GM19372 (cell line): Measurements from ENCODE around the gene AP2S1.
"Not testable (repeated sequence)": the region's sequence is repeated elsewhere in the genome, so short reads cannot be mapped to it uniquely, and the experiment has no call there.

ENCODE experiments used
- ATAC-seq: cut with Tn5 transposase; IDR thresholded peaks from one replicate; pipeline ENCODE4 v1.9.1; 2021; ENCODE audit warnings: mild to moderate bottlenecking, low read depth, moderate library complexity; ENCODE audit not compliant: unreplicated experiment

AP2S1 gene

DNA sequence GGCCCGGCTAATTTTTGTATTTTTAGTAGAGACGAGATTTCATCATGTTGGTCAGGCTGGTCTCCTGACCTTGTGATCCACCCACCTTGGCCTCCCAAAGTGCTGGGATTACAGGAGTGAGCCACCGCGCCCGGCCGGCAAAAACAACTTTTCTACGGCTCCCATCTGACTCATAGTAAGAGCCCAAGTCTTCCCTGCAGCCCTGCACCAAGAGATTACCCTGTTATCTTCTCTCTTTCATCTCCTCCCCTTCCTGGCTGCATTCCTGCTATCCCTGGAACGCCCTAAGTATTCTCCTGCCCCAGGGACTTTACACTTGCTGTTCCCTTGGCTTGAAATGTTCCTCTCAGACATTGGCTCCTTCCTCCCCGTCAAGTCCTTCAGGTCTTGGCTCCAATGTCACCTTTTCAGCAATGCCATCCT is 6.6 kb downstream of the AP2S1 start:
- no peak for ATAC-seq

DNA sequence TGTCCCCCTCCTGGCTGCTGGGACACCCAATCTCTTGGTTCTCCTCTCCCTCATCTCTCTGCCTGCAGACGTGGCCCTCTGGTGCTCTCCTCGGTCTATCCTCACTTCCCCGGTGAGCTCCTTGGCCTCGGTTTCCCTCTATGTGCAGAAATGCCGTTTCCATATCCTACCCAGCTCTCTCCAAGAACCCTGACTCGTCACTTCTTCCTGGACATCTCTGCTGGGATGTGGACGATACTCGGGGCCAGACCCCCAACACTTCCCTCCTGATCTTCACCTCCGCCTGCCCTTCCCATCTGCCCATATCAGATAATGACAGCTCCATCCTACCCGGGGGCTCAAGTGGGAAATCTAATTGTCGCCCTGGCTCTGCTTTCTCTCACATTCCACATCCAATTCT is 7.9 kb downstream of the AP2S1 start:
- ATAC-seq: no peak

DNA sequence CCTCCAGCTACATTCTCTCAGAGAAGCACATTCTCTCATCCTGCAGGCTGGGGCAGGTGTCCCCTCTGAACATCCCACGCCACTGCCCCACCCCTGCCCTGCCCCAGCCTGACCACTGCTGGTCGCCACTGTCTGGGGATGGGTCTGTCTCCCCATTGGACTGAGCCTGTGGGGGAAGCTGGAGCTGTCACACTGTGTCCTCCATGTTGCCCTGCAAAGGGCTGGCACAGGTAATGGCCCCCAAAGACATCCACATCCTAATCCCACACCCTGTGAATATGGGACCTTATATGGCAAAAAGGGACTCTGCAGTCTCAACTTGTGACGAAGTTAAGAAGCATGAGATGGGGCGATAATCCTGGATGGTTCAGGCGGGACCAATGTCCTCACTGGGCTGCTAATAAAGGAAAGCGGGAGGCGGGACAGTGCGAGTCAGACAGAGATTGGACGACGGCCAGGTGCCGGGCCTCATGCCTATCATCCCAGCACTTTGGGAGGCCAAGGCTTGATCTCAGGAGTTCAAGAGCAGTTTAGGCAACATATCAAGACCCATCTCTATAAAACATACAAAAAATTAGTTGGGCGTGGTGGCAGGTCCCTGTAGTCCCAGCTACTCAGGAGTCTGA is 9.1 kb downstream of the AP2S1 start:
- ATAC-seq: no peak

DNA sequence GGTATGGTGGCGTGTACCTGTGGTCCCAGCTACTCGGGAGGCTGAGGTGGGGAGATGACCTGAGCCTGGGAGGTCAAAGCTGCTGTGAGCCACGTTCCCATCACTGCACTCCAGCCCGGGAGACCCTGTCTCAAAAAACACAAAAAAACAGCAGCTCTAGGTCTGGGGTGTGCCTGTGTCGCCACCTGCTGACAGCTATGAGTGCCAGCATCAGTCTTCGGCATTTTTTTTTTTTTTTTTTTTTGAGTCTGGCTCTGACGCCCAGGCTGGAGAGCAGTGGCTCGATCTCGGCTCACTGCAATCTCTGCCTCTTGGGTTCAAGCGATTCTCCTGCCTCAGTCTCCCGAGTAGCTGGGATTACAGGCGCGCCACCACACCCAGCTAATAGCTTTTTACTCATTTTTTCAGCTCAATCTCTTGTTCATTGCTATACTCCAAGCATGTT is 10.1 kb downstream of the AP2S1 start:
- ATAC-seq: no peak

DNA sequence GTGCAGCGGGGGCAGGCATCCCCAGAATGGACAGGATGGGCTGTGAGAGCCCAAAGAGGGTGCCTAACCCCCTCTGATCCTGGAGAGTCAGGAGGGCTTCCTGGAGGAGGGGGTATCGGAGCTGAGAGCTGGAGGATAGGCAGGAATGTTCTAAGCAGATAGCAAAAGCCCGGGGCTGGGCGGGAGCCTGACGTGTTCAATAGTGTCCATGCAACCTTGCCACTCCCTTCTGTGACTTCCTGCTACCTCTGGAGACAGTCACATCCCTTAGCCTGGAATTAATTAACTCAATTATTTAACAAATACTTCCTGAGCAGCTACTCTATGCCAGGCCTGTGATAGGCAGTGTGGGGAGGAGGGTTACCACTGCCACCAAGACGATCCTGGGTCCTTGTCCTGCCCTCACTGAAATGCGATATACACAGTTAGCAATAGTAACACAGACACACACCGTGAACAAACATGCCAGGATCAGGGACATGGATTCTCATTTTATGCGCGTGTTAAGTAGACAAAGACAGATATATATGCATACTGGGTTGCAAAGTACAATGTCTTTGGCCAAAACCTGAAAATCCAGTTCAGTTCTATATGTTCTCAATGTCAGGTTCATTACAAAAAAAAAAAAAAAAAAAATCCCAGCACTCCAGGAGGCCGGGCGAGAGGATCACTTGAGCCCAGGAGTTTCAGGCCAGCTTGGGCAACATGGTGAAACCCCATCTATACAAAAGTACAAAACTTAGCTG is 10.7 kb downstream of the AP2S1 start:
- no peak for ATAC-seq

DNA sequence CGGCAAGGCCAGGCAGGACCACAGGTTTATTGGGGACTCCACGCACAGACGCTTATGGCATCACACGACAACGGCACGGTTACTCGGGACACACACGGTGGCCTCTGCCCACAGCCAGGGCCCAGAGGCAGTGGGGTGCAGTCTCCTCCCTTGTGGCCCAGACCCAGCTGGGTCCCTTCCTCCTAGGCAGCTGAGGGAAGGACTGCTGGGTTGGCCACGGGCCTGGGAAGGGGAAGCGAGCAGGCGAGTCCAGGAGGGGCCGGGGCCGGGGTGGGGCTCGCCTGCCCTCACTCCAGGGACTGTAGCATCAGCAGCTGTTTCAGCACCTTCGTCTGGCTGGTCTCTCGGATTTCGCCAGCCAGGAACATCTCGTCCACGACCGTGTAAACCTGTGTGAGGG is 12.5 kb downstream of the AP2S1 start:
- no peak for ATAC-seq

DNA sequence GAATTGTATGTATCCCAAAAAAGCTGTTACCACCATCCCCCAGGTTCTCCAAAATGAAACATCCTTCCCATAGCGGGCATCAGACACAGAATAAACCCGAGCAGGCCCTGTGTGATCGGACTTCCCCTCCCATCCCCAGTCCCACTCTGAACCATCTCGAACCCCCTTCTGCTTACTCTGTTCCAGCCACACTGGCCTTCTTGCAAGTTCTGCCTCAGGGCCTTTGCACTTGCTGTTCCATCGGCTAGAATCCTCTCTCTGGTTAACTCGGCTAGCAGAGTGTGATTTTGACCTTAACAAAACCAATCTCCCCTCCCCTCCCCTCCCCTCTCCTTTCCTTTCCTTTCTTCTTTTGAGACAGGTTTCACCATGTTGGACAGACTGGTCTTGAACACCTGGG is 15.7 kb downstream of the AP2S1 start:
- ATAC-seq: no peak

DNA sequence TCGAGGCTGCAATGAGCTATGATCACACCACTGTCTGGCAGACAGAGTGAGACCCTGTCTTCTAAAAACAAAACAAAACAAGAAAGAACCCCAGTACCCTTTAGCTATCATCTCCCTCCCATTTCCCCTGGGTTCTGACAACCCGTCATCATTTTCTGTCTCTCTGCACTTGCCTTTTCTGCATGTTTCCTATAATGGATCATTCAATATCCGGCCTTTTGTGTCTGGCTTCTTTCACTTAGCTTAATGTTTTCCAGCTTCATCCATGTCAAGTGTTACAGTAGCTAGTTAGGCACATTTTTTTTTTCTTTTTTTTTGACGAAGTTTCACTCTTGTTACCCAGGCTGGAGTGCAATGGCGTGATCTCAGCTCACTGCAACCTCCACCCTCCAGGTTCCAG is 16.5 kb downstream of the AP2S1 start:
- ATAC-seq: no peak

DNA sequence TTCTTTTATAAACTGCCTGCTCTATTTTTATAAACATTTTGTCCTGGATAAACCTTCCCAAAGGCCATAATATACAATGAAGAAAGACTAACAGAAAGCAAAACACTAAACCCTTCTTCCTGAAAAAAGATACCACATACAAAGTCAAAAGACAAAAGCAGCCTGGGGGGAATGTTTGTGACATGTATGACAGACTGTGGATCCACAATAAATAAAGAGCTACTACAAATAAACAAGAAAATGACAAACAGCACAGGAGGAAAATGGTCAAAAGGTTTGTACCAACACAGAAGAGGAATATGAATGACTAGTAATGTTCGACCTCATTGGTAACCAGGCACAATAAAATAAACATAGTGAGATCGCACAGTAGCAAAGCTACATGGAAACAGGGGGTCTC is 19.8 kb downstream of the AP2S1 start:
- ATAC-seq: no peak

DNA sequence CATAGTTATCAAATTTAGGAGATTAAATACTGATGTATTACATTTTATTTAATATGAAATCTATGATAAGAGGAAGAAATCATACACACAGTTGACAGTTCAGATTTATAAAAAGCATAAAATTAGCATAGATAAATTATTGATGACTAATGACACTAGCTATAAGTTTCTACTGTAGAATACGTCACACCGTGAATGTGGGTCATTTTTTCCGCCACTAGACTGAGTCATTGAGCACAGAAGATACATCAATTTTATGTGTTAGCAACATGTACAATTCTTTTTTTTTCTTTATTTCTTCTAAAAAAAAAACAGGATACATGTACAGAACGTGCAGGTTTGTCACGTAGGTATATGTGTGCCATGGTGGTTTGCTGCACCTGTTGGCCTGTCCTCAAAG is 22.2 kb downstream of the AP2S1 start:
- ATAC-seq: no peak

DNA sequence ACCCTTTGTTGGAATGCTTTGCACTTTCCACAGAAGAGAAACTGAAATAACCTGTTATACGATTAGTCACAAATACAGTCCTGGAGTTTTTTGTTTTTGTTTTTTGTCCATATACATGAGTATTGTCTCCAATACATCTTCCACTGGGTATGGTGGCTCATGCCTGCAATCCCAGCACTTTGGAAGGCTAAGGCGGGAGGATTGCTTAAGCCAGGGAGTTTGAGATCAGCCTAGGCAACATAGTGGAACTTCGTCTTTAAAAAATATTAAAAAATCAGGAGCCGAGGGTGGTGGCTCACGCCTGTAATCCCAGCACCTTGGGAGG is 25.0 kb downstream of the AP2S1 start:
- ATAC-seq: no peak

DNA sequence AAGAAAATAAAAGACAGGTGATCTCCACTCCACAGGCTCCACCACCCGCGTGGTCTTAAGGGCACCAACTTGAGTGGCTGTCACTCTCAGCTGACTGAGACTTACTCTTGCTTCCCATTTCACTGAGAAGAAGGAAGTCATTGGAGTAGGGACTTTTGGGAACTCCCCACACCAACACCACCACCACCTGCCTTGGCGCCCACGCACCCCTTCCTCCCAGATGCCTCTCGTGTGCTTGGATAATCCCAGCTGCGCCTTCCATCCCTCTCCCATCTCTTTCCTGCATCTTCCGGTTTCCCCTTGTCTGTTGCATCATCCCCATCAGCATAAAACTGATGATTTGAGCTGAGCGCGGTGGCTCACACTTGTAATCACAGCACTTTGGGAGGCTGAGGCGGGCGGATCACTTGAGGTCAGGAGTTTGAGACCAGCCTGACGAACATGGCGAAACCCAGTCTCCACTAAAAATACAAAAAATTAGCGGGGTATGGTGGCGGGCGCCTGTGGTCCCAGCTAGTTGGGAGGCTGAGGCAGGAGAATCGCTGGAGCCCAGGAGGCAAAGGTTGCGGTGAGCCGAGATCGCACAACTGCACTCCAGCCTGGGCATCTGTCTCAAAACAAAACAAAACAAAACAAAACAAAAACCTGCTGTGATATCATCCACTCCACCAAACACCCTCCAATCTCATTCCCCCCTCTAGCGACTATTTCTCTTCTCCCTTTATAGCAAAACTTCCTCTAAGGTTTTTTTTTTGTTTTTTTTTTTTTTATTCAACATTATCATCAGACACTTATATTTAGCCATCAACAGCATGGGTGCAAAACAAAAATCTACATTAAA is 25.5 kb downstream of the AP2S1 start:
- ATAC-seq: no peak

DNA sequence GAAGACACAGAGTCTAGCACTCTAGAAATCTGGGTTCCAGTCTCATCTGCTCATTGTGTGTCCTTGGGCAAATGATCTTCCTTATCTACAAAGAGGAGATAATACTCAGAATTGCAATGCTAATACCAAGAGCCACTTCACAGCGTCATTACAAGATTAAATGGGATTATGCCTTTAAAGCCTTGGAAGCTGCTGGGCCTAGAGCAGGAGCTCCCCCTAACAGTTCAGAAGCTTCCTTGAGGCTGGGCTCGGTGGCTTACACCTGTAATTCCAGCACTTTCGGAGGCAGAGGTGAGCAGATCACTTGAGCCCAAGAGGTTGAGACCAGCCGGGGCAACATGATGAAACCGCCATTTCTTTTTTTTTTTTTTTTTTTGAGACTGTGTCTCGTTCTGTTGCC is 27.6 kb downstream of the AP2S1 start:
- no peak for ATAC-seq

DNA sequence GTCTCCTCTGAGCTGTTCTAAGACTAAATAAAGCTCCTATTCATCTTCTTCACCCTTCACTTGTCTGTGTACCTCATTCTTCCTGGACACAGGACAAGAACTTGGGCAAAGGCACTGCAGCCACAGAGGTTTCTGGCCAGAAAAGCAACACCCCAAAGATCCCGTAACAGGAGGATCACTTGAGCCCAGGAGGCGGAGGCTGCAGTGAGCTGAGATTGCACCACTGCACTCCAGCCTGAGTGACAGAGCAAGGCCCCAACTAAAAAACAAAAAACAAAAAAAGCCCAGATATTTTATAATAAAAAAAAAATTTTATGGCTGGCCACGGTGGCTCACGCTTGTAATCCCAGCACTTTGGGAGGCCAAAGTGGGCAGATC is 28.2 kb downstream of the AP2S1 start:
- not testable (repeated sequence) for ATAC-seq

DNA sequence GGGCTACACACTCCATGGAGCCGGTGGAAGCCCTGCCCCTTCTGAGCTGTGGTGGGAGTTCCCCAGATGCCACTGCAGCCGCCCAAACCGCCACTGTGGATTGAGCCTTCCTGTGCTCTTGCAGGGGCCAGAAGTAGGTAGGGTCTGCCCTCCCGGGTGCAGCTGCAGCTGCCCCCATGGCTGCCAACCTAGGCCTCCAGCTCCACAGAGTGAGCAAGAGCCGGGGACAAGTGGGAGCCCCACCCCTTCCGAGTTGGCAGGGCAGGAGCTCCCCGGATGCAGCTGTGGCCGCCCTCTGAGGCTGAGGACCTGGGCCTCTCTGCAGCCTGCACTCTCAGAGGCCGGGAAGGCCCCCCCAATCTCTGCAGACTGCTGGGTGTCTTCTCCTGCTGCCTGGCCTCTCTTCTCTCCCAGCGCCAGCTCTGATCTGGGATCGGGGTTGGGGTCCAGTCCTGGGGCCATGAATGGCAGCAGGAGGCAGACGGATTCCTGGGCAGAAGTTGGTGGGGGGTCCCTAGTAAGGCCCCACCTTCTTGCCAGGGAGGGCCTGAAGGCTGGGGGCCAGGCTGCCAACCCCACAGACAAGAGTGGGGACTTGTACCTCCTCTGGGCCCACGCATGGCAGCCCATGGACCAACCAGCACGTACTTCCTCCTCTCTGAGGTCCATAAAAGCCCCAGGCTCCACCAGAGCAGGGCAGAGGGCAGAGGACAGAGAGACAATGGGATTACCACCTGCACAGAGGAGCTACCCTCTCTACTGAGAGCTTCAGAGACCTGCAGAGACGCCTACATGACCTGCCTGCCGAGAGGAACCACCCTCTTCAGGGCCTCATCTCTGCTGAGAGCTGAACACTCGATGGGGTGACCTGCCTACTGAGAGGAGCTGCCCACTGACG is 28.9 kb downstream of the AP2S1 start:
- no peak for ATAC-seq

DNA sequence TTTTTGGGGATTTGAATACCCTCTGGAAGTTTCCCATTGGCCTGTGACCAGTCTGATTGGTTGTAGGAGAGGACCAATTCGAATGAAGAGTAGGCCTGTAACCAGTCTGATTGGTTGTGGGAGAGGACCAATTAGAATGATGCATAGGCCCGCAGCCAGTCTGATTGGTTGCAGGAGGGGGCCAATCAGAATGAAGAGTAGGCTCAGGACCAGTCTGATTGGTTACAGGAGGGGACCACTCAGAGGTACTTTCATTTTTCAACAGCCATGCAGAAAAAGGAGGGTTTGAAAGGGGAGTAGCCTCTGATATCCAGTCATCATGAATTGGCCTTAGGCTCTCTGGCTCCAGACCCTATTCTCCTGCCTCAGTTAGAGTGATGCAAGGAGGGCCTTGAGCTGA is 31.8 kb downstream of the AP2S1 start:
- ATAC-seq: no peak

DNA sequence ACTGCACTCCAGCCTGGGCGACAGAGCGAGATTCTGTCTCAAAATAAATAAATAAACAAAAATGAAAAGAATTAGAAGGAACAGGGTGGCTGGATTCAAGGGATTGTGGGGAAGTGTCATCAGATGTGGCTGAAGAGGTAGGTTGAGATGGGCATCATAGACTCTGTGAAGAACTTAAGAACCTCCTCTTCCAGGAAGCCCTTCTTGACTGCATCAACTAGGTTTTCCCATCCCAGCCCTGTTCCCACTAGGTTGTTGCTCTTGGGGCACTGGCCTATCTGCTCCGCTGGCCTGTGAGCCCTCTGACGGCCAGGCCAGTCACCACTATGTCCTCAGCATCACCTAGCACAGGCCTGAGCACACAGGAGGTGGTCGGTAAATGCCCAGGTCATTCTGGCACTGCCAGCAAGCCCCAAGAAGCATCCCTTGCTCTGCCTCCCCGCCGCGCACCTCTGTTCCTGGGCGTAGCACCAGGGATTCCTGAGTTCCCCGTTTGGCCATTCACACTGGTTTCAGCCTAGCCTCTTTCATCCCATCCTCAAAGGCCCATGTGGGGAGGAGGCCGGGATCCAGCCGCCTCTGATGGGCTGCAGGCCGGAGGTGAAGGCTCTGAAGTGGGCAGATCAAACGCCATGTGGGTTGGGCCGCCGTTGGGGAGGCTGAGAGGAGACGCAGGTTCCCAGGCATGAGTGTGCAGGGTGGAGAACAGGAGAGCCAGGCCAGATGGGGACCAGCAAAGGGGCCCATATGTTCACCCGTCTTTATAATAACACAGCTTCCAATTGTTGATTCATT is 34.6 kb downstream of the AP2S1 start:
- no peak for ATAC-seq

DNA sequence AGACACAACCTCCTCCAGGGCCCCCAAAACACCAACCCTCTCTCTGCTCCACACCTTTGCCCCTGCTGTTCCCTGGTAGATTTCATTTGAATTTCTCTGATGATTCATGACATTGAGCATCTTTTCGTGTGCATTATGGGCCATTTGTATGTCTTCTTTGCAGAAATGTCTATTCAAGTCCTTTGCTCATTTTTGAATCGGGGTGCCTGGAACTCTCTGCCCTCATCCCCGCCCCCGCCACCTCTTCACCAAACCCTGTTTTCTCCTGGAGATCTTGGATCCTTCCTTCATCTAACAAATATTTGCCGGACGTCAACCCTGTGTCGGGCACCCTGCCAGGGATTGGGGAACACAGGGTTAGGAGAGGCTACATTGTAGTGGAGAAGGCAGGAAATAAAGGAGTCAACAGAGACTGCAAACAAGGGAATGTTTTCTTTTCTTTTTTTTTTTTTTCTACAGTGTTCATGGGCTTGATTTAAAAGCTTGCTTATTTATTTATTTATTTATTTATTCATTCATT is 36.7 kb downstream of the AP2S1 start:
- no peak for ATAC-seq

DNA sequence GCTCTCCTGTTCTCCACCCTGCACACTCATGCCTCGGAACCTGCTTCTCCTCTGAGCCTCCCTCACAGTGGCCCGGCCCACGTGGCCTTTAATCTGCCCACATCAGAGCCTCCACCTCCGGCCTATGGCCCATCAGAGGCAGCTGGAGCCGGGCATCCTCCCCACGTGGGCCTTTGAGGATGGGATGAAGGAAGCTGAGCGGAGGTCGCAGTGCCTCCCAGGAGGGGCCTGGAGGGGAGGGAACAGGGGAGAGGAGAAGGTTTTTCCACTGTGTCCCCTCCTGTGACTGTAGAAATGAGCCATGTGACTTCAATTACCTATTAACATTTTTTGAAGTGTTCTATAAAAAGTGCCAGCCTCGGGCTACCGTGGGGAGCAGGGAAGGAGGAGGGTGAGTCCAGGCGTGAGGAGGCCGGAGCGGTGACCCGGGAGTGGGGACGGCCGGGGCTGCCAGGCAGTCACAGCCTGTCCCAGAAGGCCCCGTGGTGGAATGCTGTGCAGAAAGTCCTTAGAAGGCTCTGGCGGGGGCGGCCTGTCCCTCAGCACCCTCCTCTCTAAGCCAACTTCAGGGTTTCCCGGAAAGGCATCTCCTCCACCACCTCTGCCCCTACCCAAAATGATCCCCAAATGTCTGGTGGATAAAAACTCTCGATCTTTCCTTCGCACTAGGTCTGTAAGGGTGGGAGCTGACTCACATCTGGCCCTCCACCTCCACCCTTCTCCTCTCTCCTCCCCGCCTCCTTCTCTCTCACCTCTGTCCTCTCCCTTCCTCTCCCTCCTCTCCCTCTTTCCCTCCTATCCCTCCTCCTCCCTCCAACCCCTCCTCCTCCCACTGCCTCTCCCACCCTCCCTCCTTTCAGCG is 37.4 kb downstream of the AP2S1 start:
- no peak for ATAC-seq
